Spleen (tissue), 11 donors: ENCODE measurements around the gene PLAC9. TPM values are rescaled to one million over a fixed set of nuclear protein-coding genes. Genes with fewer than 3 reads are reported as not detected.

Experiments
- DNase-seq: peaks from one replicate; pipeline ENCODE4 v3.0.0-alpha.2; 2020
- H3K27ac ChIP-seq, 8 donors: fragments of 200-600 bp; sonication (generic) in 7 of 8; 1 replicate in 4 of 8; 2 replicates in 4 of 8; pipeline versions ENCODE4 v1.5.0 to v1.8.0; 2016 to 2021; ENCODE audit warnings: inconsistent platforms in 4 of 8, mild to moderate bottlenecking in 4 of 8, moderate library complexity in 1 of 8
- H3K27me3 ChIP-seq, 7 donors: fragments of 200-600 bp; sonication (generic) in 6 of 7; replicated peaks in 1 of 7; 1 replicate in 4 of 7; 2 replicates in 3 of 7; pipeline versions ENCODE4 v1.5.0 to v1.8.0; 2016 to 2021; ENCODE audit warnings: inconsistent platforms in 3 of 7, mild to moderate bottlenecking in 1 of 7
- H3K36me3 ChIP-seq, 6 donors: fragments of 200-600 bp; sonication (generic) in 5 of 6; 1 replicate in 4 of 6; 2 replicates in 2 of 6; pipeline versions ENCODE4 v1.5.0 to v1.8.0; 2016 to 2021; ENCODE audit warnings: inconsistent platforms in 2 of 6
- H3K4me1 ChIP-seq, 6 donors: fragments of 200-600 bp; sonication (generic) in 5 of 6; 1 replicate in 3 of 6; 2 replicates in 3 of 6; pipeline versions ENCODE4 v1.5.0 to v1.8.0; 2016 to 2021; ENCODE audit warnings: inconsistent platforms in 3 of 6
- H3K4me3 ChIP-seq, 8 donors: fragments of 200-600 bp; sonication (generic) in 7 of 8; 1 replicate in 4 of 8; 2 replicates in 4 of 8; pipeline versions ENCODE4 v1.5.0 to v1.8.0; 2016 to 2021; ENCODE audit warnings: inconsistent platforms in 4 of 8, mild to moderate bottlenecking in 4 of 8, moderate library complexity in 2 of 8
- H3K9me3 ChIP-seq, 8 donors: fragments of 200-600 bp; sonication (generic) in 7 of 8; 1 replicate in 4 of 8; 2 replicates in 4 of 8; pipeline versions ENCODE4 v1.5.0 to v1.8.0; 2016 to 2021; ENCODE audit warnings: inconsistent platforms in 4 of 8
- CTCF ChIP-seq, 11 experiments: fragments of 200-600 bp in 7 of 11; fragments of 450-650 bp in 4 of 11; sonication (generic) in 4 of 11; IDR thresholded peaks in 8 of 11; conservative IDR thresholded peaks in 3 of 11; 1 replicate in 7 of 11; 2 replicates in 4 of 11; pipeline versions ENCODE4 v1.4.0 to v1.8.0; 2016 to 2021; ENCODE audit warnings: antibody characterized with exemption in 11 of 11, inconsistent platforms in 4 of 11, mild to moderate bottlenecking in 1 of 11
- POLR2A ChIP-seq, 3 donors: fragments of 450-650 bp; IDR thresholded peaks; one replicate each; pipeline ENCODE4 v1.5.1; 2017; ENCODE audit warnings: antibody characterized with exemption in 3 of 3, mild to moderate bottlenecking in 1 of 3
- POLR2AphosphoS5 ChIP-seq, 3 donors: sonication (generic); formaldehyde crosslinking; IDR thresholded peaks; one replicate each; pipeline ENCODE4 v1.5.1; 2017; ENCODE audit warnings: antibody characterized with exemption in 3 of 3
- WGBS, 5 donors: extraction: QIAGEN DNeasy Blood & Tissue Kit in 3 of 5; methylation state at CpG; one replicate each; pipeline versions ENCODE4 v1.1.5 to v1.1.7; 2013 to 2018; 5-methylcytosine and 5-hydroxymethylcytosine counted together
- intact Hi-C: fragments of 100-400 bp; cut with DNase I; formaldehyde crosslinking; loops from one replicate; pipeline ENCODE4 v1.15.0; 2023; ENCODE audit warnings: low total_unique reads
- polyA plus RNA-seq, 3 donors: library from polyadenylated mRNA; stranded (reverse); fragments of 200-250 nt; gene quantifications; one replicate each; pipeline ENCODE4 v1.2.1, GENCODE V29; 2013
- total RNA-seq, 7 donors: library from RNA; depleted of rRNA in 3 of 7; stranded (reverse); fragments of >200 nt in 3 of 7; fragmentation: NEBNext Ultra II Directional in 4 of 7; extraction: Animal tissue kit (Norgen Biotek cat#: 25700) in 4 of 7; gene quantifications; one replicate each; pipeline versions ENCODE4 v1.1.0 to v1.2.1, GENCODE V29; 2016 to 2021
- donor health status: healthy with polysubstance abuse.
- donor health status: DM: no; HTN: no; CAD: no; lungs with moderate emphysema.
- donor health status: DM: no; HTN: no; CAD: no.
- donor health status: Bipolar disorder and iron deficiency.
- donor health status: healthy.
- donor health status: DM: no; HTN: no; CAD: no.
- donor health status: DM: yes; HTN: yes; CAD: no.

Gene PLAC9
- total and polyA plus RNA-seq, 10 donors: 1.0 to 8.0 (median 3.5) TPM; not detected in 1

- 90 to 96% (median 92%) methylated on average over 8 of the region's 8 CpGs for WGBS, 5 donors
- intact Hi-C loops: no loop called here
- H3K36me3 ChIP-seq: peaks cover 2 to 100% (median 79%) of the 10 kb centered on the region in 6 donors
- H3K27ac ChIP-seq: no peak overlapping the region
- TF ChIP-seq POLR2AphosphoS5 (IDR thresholded peaks at IDR 0.05) (no peak), CTCF (IDR thresholded peaks at IDR 0.05 in 8 of 11, conservative IDR thresholded peaks at IDR 0.05 in 3 of 11) (no peak), POLR2A (IDR thresholded peaks at IDR 0.05) (no peak)
- H3K4me3 ChIP-seq: no peak overlapping the region
- no peaks in the 10 kb centered on the region for H3K9me3 ChIP-seq
- no peaks in the 10 kb centered on the region for H3K27me3 ChIP-seq
- peaks cover 0 to 12% (median 3%) of the 10 kb centered on the region in 6 donors for H3K4me1 ChIP-seq
- DNase-seq: peak; percentile 64
These were observed 35.1 kb downstream of the PLAC9 start for GRCh38 chr10:80167471-80168161.

DNA sequence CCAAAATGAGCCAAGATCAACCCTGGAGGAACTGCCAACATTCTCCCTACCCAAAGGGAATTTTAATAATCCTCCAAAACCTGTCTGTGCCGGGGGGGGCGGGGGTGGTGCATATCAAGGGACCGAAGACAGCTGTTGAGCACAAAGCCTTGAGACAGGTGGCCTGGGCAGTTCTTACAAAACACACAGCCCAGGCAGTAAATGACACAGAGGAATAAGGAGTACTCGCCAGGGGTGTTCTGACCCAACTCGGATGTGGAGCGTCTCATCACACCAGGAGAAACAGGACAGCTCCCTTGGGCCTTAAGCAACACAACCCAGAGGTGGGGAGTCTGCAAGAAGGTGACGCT lies 35.6 kb downstream of the PLAC9 start:
- 92 to 95% (median 94%) methylated on average over 7 of the region's 7 CpGs for WGBS, 5 donors
- Histone ChIP-seq H3K27me3 (no peaks in the 10 kb centered on the region), H3K27ac (no peak overlapping the region), H3K36me3 (peaks cover 0 to 100% (median 78%) of the 10 kb centered on the region in 6 donors), H3K4me1 (peaks cover 0 to 18% (median 6%) of the 10 kb centered on the region in 6 donors), H3K9me3 (no peaks in the 10 kb centered on the region), H3K4me3 (no peak overlapping the region)
- intact Hi-C loops: no loop called here
- DNase-seq: peak; percentile 39
- no peak for TF ChIP-seq POLR2A (IDR thresholded peaks at IDR 0.05)

DNA sequence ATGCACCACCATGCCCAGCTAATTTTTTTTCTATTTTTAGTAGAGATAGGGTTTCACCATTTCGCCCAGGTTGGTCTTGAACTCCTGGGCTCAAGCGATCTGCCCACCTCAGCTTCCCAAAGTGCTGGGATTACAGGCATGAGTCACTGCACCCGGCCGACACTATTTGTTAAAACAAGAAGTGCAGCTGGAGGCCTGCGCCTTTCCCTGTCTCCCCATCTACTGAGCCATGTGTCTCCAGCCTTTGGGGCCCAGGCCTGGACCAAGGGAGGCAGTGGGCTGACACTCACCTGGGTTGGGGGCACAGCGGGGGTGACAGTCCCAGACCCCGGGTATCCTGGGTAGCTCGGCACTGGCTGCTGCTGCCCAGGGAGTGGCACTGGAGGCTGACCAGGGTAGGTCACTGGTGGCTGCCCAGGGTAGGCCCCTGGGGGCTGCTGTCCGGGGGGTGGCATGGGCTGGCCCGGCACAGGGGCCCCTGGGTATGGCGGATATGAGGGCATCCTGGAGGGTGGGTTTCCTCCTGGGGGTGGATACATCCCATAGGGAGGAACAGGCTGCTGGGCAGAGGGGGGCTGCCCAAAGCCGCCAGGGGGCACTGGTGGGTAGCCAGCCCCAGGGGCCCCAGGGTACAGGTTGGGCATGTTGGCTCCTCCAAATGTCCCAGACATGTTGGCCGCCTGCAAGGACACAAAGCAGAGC lies 36.3 kb downstream of the PLAC9 start:
- peak; percentile 78 for DNase-seq
- Histone ChIP-seq H3K4me1 (peaks cover 0 to 25% (median 9%) of the 10 kb centered on the region in 6 donors), H3K4me3 (no peak overlapping the region), H3K36me3 (peaks cover 0 to 100% (median 72%) of the 10 kb centered on the region in 6 donors), H3K27me3 (no peaks in the 10 kb centered on the region), H3K27ac (no peak overlapping the region), H3K9me3 (no peaks in the 10 kb centered on the region)
- intact Hi-C loops: no loop called here
- WGBS, 5 donors: 91 to 97% (median 92%) methylated on average over 6 to 13 of the region's 13 CpGs
- peak in 7 of 11 experiments; percentile 23 to 57 (median 50) for TF ChIP-seq CTCF (IDR thresholded peaks at IDR 0.05 in 8 of 11, conservative IDR thresholded peaks at IDR 0.05 in 3 of 11)
- peak in 1 of 3 donors; percentile 13 for TF ChIP-seq POLR2AphosphoS5 (IDR thresholded peaks at IDR 0.05)
- TF ChIP-seq POLR2A (IDR thresholded peaks at IDR 0.05): no peak

DNA sequence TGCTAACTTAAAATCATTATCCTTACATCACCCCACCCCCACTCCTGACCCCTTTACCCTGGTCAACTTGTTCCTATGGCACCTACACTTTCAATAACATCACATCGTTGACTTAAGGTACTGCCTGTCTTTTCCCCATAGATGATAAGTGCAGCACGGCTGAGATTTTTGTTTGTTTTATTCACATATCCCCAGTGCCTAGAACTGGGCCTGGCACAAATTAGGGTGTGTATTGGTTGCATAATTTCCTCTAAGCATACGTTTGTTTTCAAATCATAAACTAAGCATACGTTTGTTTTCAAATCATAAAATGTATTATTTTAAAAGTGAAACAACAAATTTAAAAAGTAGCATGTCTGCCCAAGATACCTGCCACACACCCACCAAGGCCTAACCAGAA lies 37.5 kb downstream of the PLAC9 start:
- 61 to 79% (median 66%) methylated on average over 4 of the region's 4 CpGs for WGBS, 5 donors
- no peaks in the 10 kb centered on the region for H3K9me3 ChIP-seq
- intact Hi-C loops: no loop called here
- H3K27ac ChIP-seq: peak overlapping the region in 2 of 8 donors; percentile 1 to 35
- no peak for DNase-seq
- H3K4me3 ChIP-seq: no peak overlapping the region
- H3K27me3 ChIP-seq: no peaks in the 10 kb centered on the region
- peaks cover 0 to 30% (median 9%) of the 10 kb centered on the region in 6 donors for H3K4me1 ChIP-seq
- peaks cover 0 to 100% (median 60%) of the 10 kb centered on the region in 6 donors for H3K36me3 ChIP-seq
- no peak for TF ChIP-seq POLR2A (IDR thresholded peaks at IDR 0.05)
- TF ChIP-seq POLR2AphosphoS5 (IDR thresholded peaks at IDR 0.05): no peak
- no peak for TF ChIP-seq CTCF (IDR thresholded peaks at IDR 0.05 in 8 of 11, conservative IDR thresholded peaks at IDR 0.05 in 3 of 11)
